Thymus (tissue), 11 donors: ENCODE data around the gene CMTM5. TPM values are rescaled to one million over a fixed set of nuclear protein-coding genes. Genes with fewer than 3 reads are reported as not detected.
"Not testable (repeated sequence)": the region's sequence is repeated elsewhere in the genome, so short reads cannot be mapped to it uniquely, and the experiment has no call there.

Source experiments
- DNase-seq, 9 donors: peaks; one replicate each; pipeline ENCODE4 v3.0.0-alpha.2; 2013; ENCODE audit warnings: low spot score in 9 of 9, low read depth in 6 of 9, missing footprints in 1 of 9
- H3K27ac ChIP-seq, 2 donors: one replicate each; pipeline ENCODE4 v1.5.1; 2013; ENCODE audit warnings: control low read depth in 1 of 2, low read depth in 1 of 2, low read length in 1 of 2, mild to moderate bottlenecking in 1 of 2, moderate library complexity in 1 of 2
- H3K27me3 ChIP-seq, 2 donors: one replicate each; pipeline ENCODE4 v1.5.1; 2013; ENCODE audit warnings: low read length in 1 of 2; ENCODE audit not compliant: control insufficient read depth in 2 of 2, insufficient read depth in 1 of 2
- H3K36me3 ChIP-seq, 2 donors: one replicate each; pipeline ENCODE4 v1.5.1; 2013; ENCODE audit warnings: low read length in 1 of 2, mild to moderate bottlenecking in 1 of 2, moderate library complexity in 1 of 2; ENCODE audit not compliant: control insufficient read depth in 2 of 2, insufficient read depth in 2 of 2
- H3K4me1 ChIP-seq, 2 donors: one replicate each; pipeline ENCODE4 v1.5.1; 2013; ENCODE audit warnings: low read length in 2 of 2; ENCODE audit not compliant: control insufficient read depth in 2 of 2, insufficient read depth in 2 of 2
- H3K4me3 ChIP-seq, 2 donors: one replicate each; pipeline ENCODE4 v1.5.1; 2013; ENCODE audit warnings: low read length in 2 of 2, control low read depth in 1 of 2, mild to moderate bottlenecking in 1 of 2
- H3K9me3 ChIP-seq, 2 donors: one replicate each; pipeline ENCODE4 v1.5.1; 2013; ENCODE audit warnings: low read length in 1 of 2, mild to moderate bottlenecking in 1 of 2; ENCODE audit not compliant: control insufficient read depth in 2 of 2, insufficient read depth in 1 of 2
- WGBS: extraction: QIAGEN DNeasy Blood & Tissue Kit; methylation state at CpG from one replicate; pipeline ENCODE4 v1.1.7; 2013; 5-methylcytosine and 5-hydroxymethylcytosine counted together
- polyA plus RNA-seq: library from polyadenylated mRNA; stranded (reverse); fragments of 200-250 nt; gene quantifications from one replicate; pipeline ENCODE4 v1.2.3, GENCODE V29; 2013
- total RNA-seq: library from RNA; stranded (reverse); fragments of 120-200 nt; gene quantifications from one replicate; pipeline ENCODE4 v1.2.4, GENCODE V29; 2013
- donor health status: healthy.

CMTM5 gene
- total and polyA plus RNA-seq, 2 donors: 0.05 to 0.37 TPM

GRCh38 chr14:23387916-23388882 is 11.4 kb downstream of the CMTM5 start:
- Histone ChIP-seq H3K4me3 (no peak overlapping the region), H3K36me3 (no peaks in the 10 kb centered on the region), H3K9me3 (no peaks in the 10 kb centered on the region), H3K27me3 (peaks cover 0 to 8% of the 10 kb centered on the region in 2 donors), H3K27ac (no peak overlapping the region), H3K4me1 (no peaks in the 10 kb centered on the region)
- 92% methylated on average over 26 of the region's 26 CpGs for WGBS
- DNase-seq: no peak

GRCh38 chr14:23388996-23389395 is 12.2 kb downstream of the CMTM5 start:
- Histone ChIP-seq H3K4me1 (no peaks in the 10 kb centered on the region), H3K27me3 (peaks cover 0 to 8% of the 10 kb centered on the region in 2 donors), H3K36me3 (no peaks in the 10 kb centered on the region), H3K9me3 (no peaks in the 10 kb centered on the region), H3K27ac (no peak overlapping the region), H3K4me3 (no peak overlapping the region)
- no peak for DNase-seq
- 98% methylated on average over 8 of the region's 8 CpGs for WGBS

- WGBS: 82% methylated on average over 12 of the region's 12 CpGs
Observed at GRCh38 chr14:23389396-23389795, 12.6 kb downstream of the CMTM5 start.

DNA sequence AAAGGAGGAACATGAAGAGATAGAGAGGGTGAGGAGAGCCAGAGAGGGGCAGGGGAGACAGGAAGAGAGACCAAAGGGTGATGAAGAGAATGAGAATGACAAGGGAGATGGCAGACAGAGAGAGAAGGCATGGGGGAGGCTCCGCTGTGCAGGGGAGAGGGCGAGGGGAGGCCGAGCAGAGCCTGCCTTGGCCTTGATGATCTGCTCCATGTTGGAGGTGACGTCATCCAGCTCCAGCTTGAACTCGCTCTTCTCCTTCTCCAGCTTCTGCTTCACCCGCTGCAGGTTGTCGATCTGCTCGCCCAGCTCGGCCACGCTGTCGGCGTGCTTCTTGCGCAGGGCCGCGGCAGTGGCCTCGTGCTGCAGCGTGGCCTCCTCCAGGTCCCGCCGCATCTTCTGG is 13.0 kb downstream of the CMTM5 start:
- 98% methylated on average over 4 of the region's 19 CpGs for WGBS
- H3K36me3 ChIP-seq, H3K27ac ChIP-seq, H3K9me3 ChIP-seq, H3K4me3 ChIP-seq, H3K27me3 ChIP-seq, H3K4me1 ChIP-seq, DNase-seq: not testable (repeated sequence)

More at GRCh38 chr14:23389396-23389795, 12.6 kb downstream of the CMTM5 start:
- Histone ChIP-seq H3K4me3 (no peak overlapping the region), H3K4me1 (no peaks in the 10 kb centered on the region), H3K27me3 (peaks cover 0 to 8% of the 10 kb centered on the region in 2 donors), H3K36me3 (no peaks in the 10 kb centered on the region), H3K27ac (no peak overlapping the region), H3K9me3 (no peaks in the 10 kb centered on the region)
- DNase-seq: no peak

DNA sequence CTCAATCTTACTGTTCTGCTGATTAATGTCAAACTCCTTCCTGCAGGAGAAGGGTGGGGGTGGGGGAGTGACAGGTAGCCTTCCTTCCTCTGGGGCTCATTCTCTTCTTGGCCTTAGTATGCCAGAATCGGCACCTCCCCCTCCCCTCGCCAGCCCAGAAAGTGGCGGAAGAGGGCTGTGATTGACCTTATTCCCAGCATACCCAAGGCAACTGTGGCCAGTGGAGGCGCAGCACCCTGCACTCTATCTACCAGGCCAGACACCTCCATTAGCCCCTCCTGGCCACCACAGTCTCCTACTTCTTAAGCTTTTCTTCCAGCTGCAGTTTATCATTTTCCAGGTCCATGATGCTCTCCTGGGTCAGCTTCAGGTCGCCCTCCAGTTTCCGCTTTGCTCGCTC is 15.8 kb downstream of the CMTM5 start:
- Histone ChIP-seq H3K4me1 (no peaks in the 10 kb centered on the region), H3K27me3 (peaks cover 0 to 5% of the 10 kb centered on the region in 2 donors), H3K9me3 (no peaks in the 10 kb centered on the region), H3K27ac (no peak overlapping the region), H3K36me3 (no peaks in the 10 kb centered on the region), H3K4me3 (no peak overlapping the region)
- WGBS: 92% methylated on average over 7 of the region's 7 CpGs
- DNase-seq: no peak

DNA sequence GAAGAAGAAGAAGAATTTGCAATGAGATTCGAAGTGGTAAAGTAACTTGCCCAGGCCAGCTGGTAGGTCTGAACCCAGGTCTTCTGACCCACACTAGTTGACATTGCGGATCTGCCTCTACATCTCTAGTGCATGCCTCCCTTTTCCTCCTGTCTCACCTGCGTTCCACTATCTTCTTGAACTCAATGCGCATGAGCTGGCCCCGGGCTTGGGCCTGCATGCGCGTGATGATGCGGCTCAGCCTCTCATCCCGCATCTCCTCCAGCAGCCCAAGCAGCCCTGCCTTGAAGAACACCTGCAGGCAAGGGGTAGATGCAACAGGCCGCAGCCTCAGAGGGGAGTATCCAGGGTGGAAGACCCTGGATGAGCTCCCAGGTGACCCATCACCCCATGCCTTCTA is 19.3 kb downstream of the CMTM5 start:
- no peaks in the 10 kb centered on the region for H3K4me1 ChIP-seq
- no peak overlapping the region for H3K4me3 ChIP-seq
- H3K36me3 ChIP-seq: no peaks in the 10 kb centered on the region
- no peak overlapping the region for H3K27ac ChIP-seq
- DNase-seq: no peak
- 95% methylated on average over 10 of the region's 10 CpGs for WGBS
- H3K9me3 ChIP-seq: no peaks in the 10 kb centered on the region
- H3K27me3 ChIP-seq: peaks cover 0 to 5% of the 10 kb centered on the region in 2 donors

DNA sequence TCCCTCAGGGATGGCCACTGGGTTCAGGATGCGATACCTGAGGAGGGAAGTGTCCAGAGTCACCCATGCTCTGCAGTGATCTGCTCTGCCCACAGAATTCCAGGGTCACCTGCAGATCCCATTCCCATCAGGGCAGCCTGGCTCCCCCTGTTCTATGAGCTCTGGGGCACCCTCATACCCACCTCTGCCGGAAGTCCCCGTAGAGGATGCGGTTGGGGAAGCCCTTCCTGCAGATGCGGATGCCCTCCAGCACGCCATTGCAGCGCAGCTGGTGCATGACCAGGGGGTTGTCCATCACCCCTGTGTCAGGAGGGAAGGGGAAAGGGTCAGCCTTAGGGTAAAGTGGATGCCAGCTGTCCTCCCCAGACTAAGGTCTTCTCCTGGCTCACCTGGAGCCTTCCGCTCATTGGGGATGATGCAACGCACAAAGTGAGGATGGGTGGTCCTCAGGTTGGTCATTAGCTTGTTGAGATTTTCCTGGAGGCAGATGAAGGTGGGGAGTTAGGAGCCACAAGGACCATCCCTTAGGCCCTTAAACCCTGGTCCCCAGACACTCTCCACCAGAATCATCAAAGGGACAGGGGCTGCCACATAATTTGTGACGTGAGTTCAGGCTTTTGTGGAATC is 20.0 kb downstream of the CMTM5 start:
- DNase-seq: no peak
- H3K4me1 ChIP-seq: no peaks in the 10 kb centered on the region
- peaks cover 0 to 5% of the 10 kb centered on the region in 2 donors for H3K27me3 ChIP-seq
- H3K27ac ChIP-seq: no peak overlapping the region
- H3K9me3 ChIP-seq: no peaks in the 10 kb centered on the region
- H3K36me3 ChIP-seq: no peaks in the 10 kb centered on the region
- no peak overlapping the region for H3K4me3 ChIP-seq
- WGBS: 98% methylated on average over 10 of the region's 10 CpGs

GRCh38 chr14:23398348-23398747 is 21.5 kb downstream of the CMTM5 start:
- H3K4me1 ChIP-seq: no peaks in the 10 kb centered on the region
- no peak overlapping the region for H3K27ac ChIP-seq
- H3K4me3 ChIP-seq: no peak overlapping the region
- no peak for DNase-seq
- H3K27me3 ChIP-seq: peaks cover 0 to 5% of the 10 kb centered on the region in 2 donors
- H3K36me3 ChIP-seq: no peaks in the 10 kb centered on the region
- H3K9me3 ChIP-seq: no peaks in the 10 kb centered on the region
- 94% methylated on average over 4 of the region's 4 CpGs for WGBS

- no peak overlapping the region for H3K4me3 ChIP-seq
- 97% methylated on average over 3 of the region's 3 CpGs for WGBS
- no peaks in the 10 kb centered on the region for H3K9me3 ChIP-seq
- no peaks in the 10 kb centered on the region for H3K4me1 ChIP-seq
- no peak for DNase-seq
- H3K36me3 ChIP-seq: no peaks in the 10 kb centered on the region
- peaks cover 0 to 5% of the 10 kb centered on the region in 2 donors for H3K27me3 ChIP-seq
- H3K27ac ChIP-seq: no peak overlapping the region
Observed at GRCh38 chr14:23399136-23399535, 22.3 kb downstream of the CMTM5 start.
